Measurements from ENCODE around the gene RBM41.

The RBM41 gene

GRCh38 chrX:107029752-107030151 is 88.9 kb downstream of the RBM41 start:
- DNase-seq (ENCODE audit: low read depth in 2 of 2), result no peak

- DNase-seq (ENCODE audit: low read depth in 2 of 2), result no peak
Measured at GRCh38 chrX:107025545-107025944, 93.1 kb downstream of the RBM41 start.

GRCh38 chrX:107014936-107015335 is 103.7 kb downstream of the RBM41 start:
- DNase-seq (ENCODE audit: low read depth in 2 of 2), result no peak

All from stimulated activated CD4-positive, alpha-beta T cell treated with anti-CD3 and anti-CD28 coated beads, Interleukin-12 subunit alpha, Interleukin-12 subunit beta, amount 100 ng/mL, for 24 hours (primary cell).